Measurements from ENCODE around the gene SCML2.

Gene SCML2

DNA sequence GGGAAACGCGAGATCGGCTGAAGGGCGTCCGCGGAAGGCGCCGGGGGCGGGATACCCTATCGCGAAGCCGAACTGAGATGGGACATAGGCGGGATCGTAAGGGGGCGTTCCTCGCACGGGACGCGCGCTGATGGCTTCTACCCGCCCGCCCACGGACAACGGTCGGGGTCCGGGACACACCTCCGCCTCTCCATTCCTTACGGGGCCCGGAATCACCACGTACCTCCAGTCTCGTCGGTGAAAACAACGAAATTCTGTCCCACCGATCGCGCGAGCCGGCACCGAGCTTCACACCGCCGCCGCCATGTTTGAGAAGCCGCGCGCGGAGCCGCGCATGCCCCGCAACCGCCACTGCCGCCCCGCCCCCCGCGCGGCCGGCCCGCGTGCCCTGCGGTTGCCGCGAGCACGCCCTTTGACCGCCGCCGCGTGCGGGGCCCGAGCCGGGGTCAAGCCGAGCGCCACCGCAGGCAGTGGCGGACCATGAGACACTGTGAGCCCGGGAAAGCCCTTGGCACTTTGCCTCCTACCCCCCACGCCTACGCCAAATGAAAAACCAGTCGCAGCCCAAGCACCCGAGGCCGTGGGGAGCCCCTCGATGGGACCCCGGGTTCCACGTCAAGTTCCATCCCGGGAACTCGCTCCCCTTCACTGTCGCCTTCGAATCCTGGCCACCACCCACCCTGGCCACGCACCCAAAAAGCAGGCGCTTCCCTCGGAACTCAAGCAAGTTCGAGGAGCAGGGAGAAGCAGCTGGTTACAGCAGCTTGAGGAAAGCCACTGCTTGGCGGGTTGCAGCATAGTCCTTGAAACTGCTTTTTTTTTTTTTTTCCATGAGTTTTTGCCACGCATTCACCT lies at the start of gene SCML2:
Gene SCML2 (minus strand): TSS at position 320 of the 855 bp plus-strand sequence. CDS start 20,617 bp downstream, outside the sequence.
- H3K36me3 ChIP-seq (ENCODE audit: insufficient read depth): no peaks in the 10 kb centered on the region
- no peak within 1 kb of the TSS for H3K4me3 ChIP-seq (IDR thresholded peaks at IDR 0.05; ENCODE audit: insufficient read depth, low read depth, low read length)
- peak within 1 kb of the TSS; percentile 76 for H3K27ac ChIP-seq
- no peaks in the 10 kb centered on the region for H4K20me1 ChIP-seq (ENCODE audit: insufficient read depth)
- no peaks in the 10 kb centered on the region for H3K27me3 ChIP-seq (ENCODE audit: insufficient read depth, low read depth)
- H3K4me1 ChIP-seq (ENCODE audit: low read depth, poor library complexity, severe bottlenecking): peaks cover 22% of the 10 kb centered on the region
- peak within 1 kb of the TSS; percentile 46 for H3K4me2 ChIP-seq
- TF ChIP-seq, protein P1, sequence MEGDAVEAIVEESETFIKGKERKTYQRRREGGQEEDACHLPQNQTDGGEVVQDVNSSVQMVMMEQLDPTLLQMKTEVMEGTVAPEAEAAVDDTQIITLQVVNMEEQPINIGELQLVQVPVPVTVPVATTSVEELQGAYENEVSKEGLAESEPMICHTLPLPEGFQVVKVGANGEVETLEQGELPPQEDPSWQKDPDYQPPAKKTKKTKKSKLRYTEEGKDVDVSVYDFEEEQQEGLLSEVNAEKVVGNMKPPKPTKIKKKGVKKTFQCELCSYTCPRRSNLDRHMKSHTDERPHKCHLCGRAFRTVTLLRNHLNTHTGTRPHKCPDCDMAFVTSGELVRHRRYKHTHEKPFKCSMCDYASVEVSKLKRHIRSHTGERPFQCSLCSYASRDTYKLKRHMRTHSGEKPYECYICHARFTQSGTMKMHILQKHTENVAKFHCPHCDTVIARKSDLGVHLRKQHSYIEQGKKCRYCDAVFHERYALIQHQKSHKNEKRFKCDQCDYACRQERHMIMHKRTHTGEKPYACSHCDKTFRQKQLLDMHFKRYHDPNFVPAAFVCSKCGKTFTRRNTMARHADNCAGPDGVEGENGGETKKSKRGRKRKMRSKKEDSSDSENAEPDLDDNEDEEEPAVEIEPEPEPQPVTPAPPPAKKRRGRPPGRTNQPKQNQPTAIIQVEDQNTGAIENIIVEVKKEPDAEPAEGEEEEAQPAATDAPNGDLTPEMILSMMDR (conservative IDR thresholded peaks at IDR 0.05; ENCODE audit: low read depth, low read length): no peak
- peaks cover 37% of the 10 kb centered on the region for H3K79me2 ChIP-seq (ENCODE audit: insufficient read depth, low read depth)
- peak within 1 kb of the TSS; percentile 86 for H2AFZ ChIP-seq (ENCODE audit: low read depth)
- H3K9ac ChIP-seq: peak within 1 kb of the TSS; percentile 87

DNA sequence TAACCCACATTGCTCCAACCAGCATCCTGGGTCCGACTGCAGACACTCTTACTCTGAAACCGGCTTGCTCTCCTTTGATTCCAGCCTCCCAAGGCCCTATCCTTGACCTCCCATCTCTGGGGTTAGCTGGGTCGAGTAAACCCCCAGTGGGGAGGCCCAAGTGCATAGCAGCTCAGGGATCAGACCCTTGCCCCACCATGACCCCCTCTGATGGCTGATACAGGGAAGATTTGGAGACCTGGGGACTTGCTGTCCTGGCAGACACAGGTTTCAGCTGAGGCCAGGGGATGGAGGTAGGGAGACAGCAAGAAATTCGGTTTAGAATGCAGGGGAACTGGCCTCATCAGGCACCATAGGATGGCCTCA lies 47.3 kb upstream of the SCML2 start:
- Histone ChIP-seq H3K4me2 (no peak overlapping the region), H2AFZ (ENCODE audit: low read depth) (no peak overlapping the region), H3K9ac (no peak overlapping the region), H3K36me3 (ENCODE audit: insufficient read depth) (no peaks in the 10 kb centered on the region), H3K27me3 (ENCODE audit: insufficient read depth, low read depth) (no peaks in the 10 kb centered on the region), H3K4me1 (ENCODE audit: low read depth, poor library complexity, severe bottlenecking) (no peaks in the 10 kb centered on the region), H3K27ac (no peak overlapping the region), H3K79me2 (ENCODE audit: insufficient read depth, low read depth) (no peaks in the 10 kb centered on the region), H4K20me1 (ENCODE audit: insufficient read depth) (no peaks in the 10 kb centered on the region), H3K4me3 (IDR thresholded peaks at IDR 0.05; ENCODE audit: insufficient read depth, low read depth, low read length) (no peak overlapping the region)
- TF ChIP-seq, protein P1 (conservative IDR thresholded peaks at IDR 0.05; ENCODE audit: low read depth, low read length): no peak

DNA sequence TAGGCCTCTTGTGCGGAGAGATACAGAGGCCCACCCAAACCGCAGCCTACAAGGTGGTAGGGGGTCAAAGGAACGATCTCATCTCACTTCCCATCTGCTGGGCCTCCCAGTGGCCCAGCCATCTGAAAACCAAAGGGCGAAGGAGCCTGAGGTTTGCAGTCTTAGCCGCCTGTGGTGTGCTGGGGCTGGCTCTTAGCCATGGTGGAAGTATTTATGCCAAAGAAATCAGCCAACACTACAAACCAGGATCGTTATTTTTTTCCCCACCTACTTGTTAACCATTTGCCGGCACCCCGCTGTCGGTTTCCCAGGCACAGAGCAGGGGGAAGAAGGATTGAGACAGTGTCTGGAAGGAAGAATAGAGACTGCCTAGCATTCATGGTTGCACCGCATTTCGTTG lies 40.0 kb upstream of the SCML2 start:
- Histone ChIP-seq H3K27me3 (ENCODE audit: insufficient read depth, low read depth) (no peaks in the 10 kb centered on the region), H4K20me1 (ENCODE audit: insufficient read depth) (no peaks in the 10 kb centered on the region), H3K4me1 (ENCODE audit: low read depth, poor library complexity, severe bottlenecking) (no peaks in the 10 kb centered on the region), H2AFZ (ENCODE audit: low read depth) (no peak overlapping the region), H3K9ac (no peak overlapping the region), H3K4me2 (no peak overlapping the region), H3K4me3 (IDR thresholded peaks at IDR 0.05; ENCODE audit: insufficient read depth, low read depth, low read length) (no peak overlapping the region), H3K27ac (no peak overlapping the region), H3K79me2 (ENCODE audit: insufficient read depth, low read depth) (no peaks in the 10 kb centered on the region), H3K36me3 (ENCODE audit: insufficient read depth) (no peaks in the 10 kb centered on the region)
- TF ChIP-seq, protein P1 (conservative IDR thresholded peaks at IDR 0.05; ENCODE audit: low read depth, low read length): no peak

DNA sequence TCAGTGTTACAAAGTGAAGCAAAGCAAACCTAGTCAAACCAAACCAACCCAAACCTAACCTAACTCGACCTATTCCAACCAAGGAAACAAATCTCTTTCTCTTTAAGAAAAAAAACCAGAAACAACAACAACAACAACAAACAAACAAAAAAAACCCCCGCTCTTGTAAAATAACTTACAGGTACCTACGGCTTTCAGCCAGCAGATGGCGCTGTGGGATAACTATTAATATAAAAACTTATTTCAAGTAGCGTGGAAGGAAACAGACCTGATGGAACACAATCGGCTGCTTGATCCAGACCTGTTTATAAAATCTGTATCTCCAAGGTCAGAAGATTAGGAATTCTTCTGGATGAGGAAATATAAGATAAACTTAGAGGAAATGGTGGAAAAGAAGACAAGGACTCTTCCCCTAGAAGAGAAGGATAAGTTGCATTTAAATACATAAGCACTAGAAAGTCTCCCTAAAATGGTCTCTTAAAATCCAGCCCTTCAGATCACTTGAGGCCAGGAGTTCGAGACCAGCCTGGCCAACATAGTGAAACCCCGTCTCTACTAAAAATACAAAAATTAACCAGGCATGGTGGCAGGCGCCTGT lies 36.6 kb upstream of the SCML2 start:
- no peak overlapping the region for H3K9ac ChIP-seq
- no peak overlapping the region for H3K27ac ChIP-seq
- H4K20me1 ChIP-seq (ENCODE audit: insufficient read depth): no peaks in the 10 kb centered on the region
- H3K79me2 ChIP-seq (ENCODE audit: insufficient read depth, low read depth): no peaks in the 10 kb centered on the region
- TF ChIP-seq, protein P1 (conservative IDR thresholded peaks at IDR 0.05; ENCODE audit: low read depth, low read length): peak; percentile 82
- peak overlapping the region; percentile 36; the same call in 1 of the 2 replicates for H3K4me2 ChIP-seq
- H3K4me3 ChIP-seq (IDR thresholded peaks at IDR 0.05; ENCODE audit: insufficient read depth, low read depth, low read length): no peak overlapping the region
- H3K4me1 ChIP-seq (ENCODE audit: low read depth, poor library complexity, severe bottlenecking): no peaks in the 10 kb centered on the region
- peak overlapping the region; percentile 34; the same call in 1 of the 2 replicates for H2AFZ ChIP-seq (ENCODE audit: low read depth)
- no peaks in the 10 kb centered on the region for H3K36me3 ChIP-seq (ENCODE audit: insufficient read depth)
- H3K27me3 ChIP-seq (ENCODE audit: insufficient read depth, low read depth): no peaks in the 10 kb centered on the region
